GM19463 (cell line): ENCODE results near the gene CUL1.
"Not testable (repeated sequence)": the region's sequence is repeated elsewhere in the genome, so short reads cannot be mapped to it uniquely, and the experiment has no call there.

Source experiments
- ATAC-seq: cut with Tn5 transposase; IDR thresholded peaks from one replicate; pipeline ENCODE4 v1.9.1; 2021; ENCODE audit warnings: mild to moderate bottlenecking, moderate library complexity; ENCODE audit not compliant: unreplicated experiment

Gene CUL1

GRCh38 chr7:148696787-148697186 is 1.9 kb upstream of the CUL1 start:
- no peak for ATAC-seq

- no peak for ATAC-seq
Observed at GRCh38 chr7:148697256-148698006, 1.3 kb upstream of the CUL1 start.

GRCh38 chr7:148698007-148698396 is 701 bp upstream of the CUL1 start:
- peak; percentile 0 for ATAC-seq

GRCh38 chr7:148699024-148699781 is 500 bp downstream of the CUL1 start:
- ATAC-seq: peak; percentile 33

GRCh38 chr7:148699782-148700629 is 1.3 kb downstream of the CUL1 start:
- no peak for ATAC-seq

- ATAC-seq: no peak
Observed at GRCh38 chr7:148700661-148701064, 2.0 kb downstream of the CUL1 start.

- no peak for ATAC-seq
Observed at GRCh38 chr7:148701414-148701813, 2.7 kb downstream of the CUL1 start.

GRCh38 chr7:148702876-148703670 is 4.4 kb downstream of the CUL1 start:
- no peak for ATAC-seq

GRCh38 chr7:148703671-148703962 is 4.9 kb downstream of the CUL1 start:
- not testable (repeated sequence) for ATAC-seq

- no peak for ATAC-seq
Observed at GRCh38 chr7:148704189-148704588, 5.5 kb downstream of the CUL1 start.

- ATAC-seq: no peak
Observed at GRCh38 chr7:148704970-148705369, 6.3 kb downstream of the CUL1 start.

- no peak for ATAC-seq
Observed at GRCh38 chr7:148706368-148706767, 7.7 kb downstream of the CUL1 start.

- ATAC-seq: no peak
Observed at GRCh38 chr7:148708026-148708885, 9.6 kb downstream of the CUL1 start.

- no peak for ATAC-seq
Observed at GRCh38 chr7:148709014-148709413, 10.3 kb downstream of the CUL1 start.

GRCh38 chr7:148710426-148710825 is 11.7 kb downstream of the CUL1 start:
- ATAC-seq: not testable (repeated sequence)

- no peak for ATAC-seq
Observed at GRCh38 chr7:148711191-148712102, 12.7 kb downstream of the CUL1 start.

GRCh38 chr7:148712678-148713329 is 14.1 kb downstream of the CUL1 start:
- peak; percentile 51 for ATAC-seq

GRCh38 chr7:148714498-148714897 is 15.8 kb downstream of the CUL1 start:
- ATAC-seq: no peak
